Medulla oblongata (tissue), 1 donor: ENCODE measurements around the gene ANO1.

Source experiments
- DNase-seq: peaks from one replicate; pipeline ENCODE4 v3.0.0-alpha.2; 2015; ENCODE audit errors: extremely low spot score

Gene ANO1

DNA sequence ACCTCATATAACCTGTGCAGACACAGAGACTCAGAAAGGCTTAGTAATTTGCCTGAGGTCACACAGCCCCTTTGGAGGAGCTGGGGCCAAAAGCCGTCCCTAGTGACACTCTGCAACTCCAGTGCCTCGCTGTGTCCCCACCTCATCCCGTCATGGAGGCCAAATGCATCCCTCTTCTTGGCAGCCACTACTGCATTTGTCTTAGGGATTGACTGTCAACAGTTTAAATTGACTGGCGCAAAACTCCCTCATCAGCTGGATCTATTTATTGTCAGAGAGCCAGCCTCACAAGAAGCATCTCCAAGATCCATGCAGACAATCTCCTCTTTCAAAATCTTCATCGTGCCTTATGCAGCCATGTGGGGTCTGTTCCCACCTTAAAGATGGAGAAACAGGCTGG lies 35.7 kb downstream of the ANO1 start:
- DNase-seq = no peak

DNA sequence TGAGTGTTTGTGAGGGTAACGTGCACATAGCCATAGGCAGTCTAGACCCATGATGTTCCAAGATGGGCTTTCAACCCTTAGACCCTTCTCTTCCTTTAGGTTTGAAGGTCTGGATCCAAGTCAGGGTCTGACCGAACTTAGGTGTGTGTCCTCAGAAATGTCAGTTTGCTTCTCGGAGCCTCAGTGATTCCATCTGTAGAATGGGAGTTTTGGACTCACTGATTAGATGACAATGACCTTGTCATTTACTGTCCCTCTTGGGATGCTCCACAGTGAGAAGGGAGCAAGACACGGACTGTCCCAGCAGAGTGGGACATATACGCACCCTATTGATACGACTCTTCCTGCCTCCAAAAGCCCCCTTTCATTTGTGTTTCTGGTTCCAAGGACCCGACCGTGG lies 37.7 kb downstream of the ANO1 start:
- DNase-seq = no peak

DNA sequence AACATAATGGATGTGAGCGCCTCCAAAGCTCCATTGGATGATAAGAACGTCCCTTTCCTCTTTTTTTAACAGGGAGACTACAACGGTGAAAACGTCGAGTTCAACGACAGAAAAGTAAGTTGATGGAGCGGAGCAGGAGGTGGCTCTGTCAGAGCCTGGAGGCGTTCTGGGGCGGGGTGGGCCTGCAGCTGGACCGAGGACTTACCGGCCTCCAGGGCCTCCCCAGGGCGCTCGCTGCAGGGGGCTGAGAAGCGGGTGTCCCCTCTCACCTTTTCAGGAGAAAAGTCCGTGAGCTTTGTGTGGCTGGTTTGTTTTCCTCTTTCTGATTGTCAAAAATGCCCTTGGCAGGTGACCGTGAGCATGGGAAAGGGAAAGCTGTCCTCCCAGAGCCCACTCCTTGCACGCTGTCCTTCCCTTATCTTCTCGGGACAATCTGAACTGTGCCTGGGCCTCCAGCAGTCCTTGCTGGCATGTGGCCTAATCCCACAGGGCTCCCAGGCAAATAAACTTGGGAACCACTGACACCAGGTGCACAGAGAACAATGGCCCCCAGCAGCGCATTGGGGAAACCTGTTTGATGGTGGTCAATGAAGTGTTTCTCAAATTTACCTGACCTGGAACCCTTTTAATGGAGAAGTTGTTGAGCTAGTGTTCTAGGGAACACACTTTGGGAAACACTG lies 38.4 kb downstream of the ANO1 start:
- DNase-seq = no peak

DNA sequence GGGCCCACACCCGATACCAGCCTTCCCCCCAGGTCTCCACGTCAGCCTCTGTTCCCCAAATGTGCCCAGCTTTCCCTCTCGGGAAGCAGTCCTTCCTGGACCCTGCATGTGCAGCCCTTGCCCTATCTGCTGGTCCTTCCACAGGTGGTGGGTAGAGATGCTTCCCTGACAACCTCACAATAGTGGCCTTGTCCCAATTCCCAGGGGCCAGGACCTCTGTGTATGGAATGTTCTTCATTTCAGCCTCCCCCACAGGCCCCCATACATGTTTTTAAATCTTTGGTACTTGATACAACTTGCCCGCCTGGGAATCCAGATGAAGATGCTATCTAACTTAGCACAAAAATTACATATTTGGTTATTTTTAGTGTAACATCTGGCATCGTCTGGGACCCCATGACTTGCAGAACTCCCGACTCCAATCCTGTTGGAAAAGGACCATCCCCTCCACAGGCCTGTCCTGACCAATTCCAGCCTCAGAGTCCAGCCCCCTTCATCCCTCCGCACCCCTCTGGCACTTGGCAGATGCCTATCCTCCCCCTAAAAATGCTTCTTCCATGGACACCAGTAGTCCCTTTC lies 39.5 kb downstream of the ANO1 start:
- DNase-seq = no peak

DNA sequence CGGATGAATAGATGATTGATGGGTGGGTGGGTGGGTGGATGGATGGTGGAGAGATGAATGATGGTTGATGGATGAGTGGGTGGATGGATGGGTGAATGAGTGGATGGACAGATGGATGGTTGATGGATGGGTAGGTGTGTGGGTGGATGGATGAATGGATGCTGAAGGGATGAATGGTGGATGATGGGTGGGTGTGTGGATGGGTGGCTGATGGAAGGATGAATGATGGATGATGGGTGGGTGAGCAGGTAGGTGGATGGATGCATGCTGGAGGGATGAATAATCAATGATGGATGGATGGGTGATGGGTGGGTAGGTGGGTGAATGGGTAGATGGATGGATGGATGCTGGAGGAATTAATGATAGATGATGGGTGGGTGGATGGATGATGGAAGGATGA lies 40.5 kb downstream of the ANO1 start:
- DNase-seq = no peak

DNA sequence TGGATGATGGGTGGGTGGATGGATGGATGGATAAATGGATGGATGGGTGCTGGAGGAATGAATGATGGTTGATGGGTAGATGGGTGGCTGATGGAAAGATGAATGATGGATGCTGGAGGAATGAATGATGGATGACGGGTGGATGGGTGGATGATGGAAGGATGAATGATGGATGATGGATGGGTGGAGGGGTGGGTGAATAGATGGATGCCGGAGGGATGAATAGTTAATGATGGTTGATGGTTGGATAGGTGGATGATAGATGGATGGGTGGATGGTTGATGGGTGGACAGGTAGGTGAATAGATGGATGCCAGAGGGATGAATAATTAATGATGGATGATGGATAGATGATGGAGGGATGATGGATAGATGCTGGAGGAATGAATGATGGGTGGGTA lies 41.4 kb downstream of the ANO1 start:
- no peak for DNase-seq

DNA sequence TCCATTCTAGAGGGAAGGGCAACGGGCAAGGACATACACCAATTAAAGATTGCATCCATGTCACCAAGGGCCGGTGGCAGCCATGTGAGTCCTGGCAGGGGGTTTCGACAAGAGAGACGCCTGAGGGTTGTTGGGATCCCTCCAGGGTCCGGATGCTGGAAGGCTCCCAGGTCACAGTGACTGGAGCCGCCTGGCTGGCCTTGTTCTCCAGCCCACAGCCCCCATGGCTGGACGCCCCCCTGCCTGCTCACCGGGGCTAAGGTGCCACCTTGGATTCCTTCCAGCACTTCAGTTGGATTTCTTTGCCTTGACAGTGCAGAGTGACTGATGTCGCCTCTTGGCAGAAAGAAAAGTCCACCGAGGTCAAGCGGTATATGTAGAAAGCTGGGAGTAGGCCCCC lies 42.6 kb downstream of the ANO1 start:
- no peak for DNase-seq

DNA sequence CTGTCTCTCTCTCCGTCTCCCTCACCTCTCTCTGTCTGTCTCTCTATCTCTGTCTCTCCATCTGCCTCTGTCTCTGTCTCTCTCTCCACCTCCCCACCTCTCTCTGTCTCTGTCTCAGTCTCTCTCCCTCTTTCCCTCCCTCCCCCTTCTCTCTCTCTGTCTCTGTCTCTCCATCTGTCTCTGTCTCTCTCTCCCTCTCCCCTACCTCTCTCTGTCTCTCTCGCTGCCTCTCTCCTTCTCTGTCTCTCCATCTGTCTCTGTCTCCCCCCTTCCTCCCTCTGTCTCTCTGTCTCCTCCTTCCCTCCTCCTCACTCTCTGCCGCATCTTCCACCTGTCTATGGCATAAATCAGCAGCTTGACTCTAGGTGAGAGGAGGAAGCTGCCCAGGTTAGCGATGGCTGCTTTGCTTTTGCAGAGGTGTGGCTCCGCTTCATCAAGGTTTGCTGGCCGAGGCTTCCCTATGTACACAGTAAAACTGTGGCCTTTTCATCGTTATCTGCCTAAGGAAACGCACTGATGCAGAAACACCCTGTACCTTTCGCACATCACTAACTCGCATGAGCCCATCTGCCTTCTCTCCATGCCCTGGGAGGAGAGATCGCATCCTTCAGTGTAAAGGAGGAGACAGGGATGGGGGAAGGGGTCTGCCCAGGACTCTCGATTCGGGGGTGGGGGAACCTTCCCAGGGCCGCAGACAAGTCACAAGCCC lies 44.5 kb downstream of the ANO1 start:
- no peak for DNase-seq

DNA sequence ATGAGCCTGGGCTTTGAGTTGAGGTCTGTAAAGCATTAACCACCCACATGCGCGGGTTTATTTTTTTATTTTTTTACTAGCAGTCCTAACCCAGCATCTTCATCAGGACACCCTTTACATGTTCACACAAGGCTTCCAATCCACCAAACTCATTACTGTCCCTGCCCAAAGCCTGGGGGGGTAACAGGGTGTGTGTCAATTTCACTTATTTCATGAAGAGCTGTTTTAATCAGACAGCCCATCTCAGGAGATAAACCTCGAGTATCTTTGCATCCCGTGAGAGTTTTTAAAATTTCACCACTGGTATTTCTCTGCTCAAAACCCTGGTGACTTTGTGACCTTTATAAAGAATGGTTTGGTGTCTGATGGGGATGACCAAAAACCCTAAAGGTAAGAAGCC lies 45.6 kb downstream of the ANO1 start:
- no peak for DNase-seq

DNA sequence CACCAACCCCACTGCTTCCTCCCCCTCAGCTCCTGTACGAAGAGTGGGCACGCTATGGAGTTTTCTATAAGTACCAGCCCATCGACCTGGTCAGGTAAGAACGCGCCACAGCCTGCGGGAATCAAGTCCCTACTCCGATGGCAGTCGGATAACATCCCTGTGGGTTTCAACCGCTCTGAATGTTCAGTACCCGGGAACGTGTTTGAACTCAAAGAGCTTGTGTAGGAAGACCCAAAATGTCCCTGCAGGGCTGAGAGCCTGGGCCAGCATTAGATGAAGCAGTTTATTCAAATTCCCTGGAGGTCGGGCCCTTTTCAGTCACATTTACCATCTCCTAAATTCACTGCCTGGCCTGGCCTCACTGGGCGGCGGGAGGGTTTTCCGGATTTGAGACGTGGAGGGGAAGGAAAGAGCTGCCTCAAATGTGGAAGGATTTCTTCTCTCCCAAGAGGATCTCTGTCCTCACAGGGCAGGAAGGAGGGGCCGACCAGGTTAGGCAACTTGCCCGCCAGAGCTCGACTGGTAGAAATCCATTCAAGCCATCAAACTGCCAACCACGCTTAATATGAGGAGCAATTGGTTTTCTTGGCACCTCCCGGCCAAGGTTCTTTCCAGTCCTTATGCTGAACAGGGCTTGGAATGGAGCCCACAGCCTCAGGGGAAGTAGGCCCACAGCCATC lies 46.3 kb downstream of the ANO1 start:
- no peak for DNase-seq

DNA sequence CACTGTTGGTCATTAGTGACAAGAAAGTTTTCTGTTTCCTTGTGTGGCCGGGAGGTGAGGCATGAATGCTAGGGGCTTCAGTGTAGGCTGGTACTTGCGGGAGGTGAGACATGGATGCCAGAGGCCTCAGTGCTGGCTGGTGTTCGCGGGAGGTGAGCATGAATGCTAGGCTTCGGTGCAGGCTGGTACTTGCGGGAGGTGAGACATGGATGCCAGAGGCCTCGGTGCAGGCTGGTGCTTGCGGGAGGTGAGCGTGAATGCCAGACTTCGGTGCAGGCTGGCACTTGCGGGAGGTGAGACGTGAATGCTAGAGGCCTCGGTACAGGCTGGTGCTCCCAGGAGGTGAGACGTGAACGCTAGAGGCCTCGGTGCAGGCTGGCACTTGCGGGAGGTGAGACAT lies 48.4 kb downstream of the ANO1 start:
- no peak for DNase-seq

DNA sequence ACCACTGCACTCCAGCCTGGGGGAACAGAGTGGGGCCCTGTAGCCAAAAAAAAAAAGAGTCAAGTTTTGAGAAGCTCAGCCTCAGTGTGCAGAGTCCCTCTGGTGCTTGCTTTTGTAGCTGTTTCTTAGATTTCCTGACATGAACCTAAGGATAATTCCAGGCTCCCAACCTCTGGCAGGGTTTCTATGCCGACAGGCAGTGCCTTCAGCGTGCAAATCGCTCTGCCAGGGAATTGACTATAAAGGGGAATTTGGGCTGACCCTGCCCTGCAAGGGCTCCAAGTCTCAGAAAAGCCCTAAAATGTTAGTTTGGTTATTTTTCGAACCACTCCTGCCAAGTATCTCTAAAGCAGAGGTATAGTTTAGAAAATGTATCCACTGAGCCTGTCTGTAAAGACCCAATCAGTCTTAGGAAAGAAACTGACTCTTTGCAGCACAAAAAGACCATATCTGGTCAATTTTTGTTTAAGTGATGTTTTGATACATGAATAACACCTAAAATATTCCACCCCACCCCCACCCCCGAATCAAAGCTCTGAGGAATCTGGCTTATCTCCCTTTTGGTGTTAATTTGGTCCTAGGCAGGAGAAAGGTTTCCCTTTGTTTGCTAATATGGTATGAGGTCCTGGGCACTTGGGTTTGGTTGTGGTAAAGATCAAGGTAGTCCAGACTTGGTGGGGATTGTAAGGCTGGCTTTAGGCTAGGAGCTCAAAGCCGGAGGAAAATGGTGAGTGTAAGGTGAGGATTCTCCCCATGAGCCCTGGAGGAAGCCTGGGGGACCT lies 49.7 kb downstream of the ANO1 start:
- no peak for DNase-seq

DNA sequence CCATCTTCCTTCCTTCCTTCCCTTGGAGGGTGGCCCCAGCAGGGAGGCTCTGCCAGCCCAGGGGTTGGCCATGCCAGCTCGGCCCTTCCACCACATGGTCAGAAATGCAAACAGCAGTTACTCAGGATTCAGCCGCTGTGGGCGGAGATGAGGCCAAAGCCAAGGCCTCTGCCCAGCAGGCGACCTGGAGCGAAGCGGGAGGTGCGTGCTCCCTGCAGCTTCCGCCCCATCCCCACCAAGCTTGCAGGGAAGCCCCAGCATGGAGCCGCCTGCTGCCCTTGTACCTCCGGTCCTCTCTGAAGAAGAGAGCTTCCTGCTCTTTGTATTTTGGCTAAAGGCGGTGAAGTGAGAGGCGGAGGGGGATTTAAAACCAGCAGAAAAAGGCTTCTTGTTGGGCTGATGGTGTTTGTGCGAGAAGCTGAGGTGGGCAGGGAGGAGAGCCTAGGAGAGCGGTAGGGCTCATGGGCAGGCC lies 50.4 kb downstream of the ANO1 start:
- no peak for DNase-seq

DNA sequence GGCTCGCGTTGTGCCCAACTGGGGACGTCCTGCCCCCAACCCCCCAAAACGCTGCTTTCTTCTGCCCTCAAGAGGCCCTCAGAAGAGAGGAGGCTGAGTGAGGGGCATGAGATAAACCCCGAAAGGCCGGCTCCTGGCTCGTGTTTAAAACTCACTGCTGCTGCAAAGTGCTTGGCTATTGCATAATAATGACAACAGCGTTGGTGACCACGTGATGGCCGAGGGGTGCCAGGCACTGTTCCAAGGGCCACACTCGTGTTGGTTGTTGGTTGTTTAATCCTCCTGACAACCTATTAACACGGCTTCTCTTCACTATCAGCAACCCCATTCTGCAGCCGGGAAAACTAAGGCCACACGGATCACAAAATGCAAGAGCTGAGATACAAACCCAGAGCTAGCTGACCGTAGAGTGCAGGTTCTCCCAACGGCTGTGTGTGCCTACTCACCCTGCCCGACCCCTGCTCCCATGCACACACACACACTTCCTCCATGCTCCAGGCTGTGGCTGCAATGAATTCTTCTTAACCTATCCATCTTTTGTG lies 51.0 kb downstream of the ANO1 start:
- DNase-seq = no peak

DNA sequence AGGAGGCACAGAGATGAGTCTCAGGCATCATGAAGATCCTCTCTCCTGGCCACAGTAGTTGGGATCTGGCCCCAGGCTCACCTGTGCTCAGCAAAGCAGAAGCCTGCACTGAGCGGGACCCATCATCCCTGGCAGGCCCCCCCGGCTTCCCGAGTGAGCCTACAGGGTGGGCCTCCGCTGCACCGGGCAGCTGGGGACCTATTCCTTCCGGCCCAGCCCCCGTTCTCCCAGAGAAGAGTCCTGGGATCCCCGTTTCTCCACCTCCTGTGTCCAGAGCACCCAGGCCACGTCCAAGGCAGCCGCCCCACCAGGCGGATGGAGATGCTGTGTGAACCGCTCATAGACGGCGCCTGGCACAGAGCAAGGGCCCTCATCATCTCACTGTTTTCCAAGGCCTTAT lies 52.5 kb downstream of the ANO1 start:
- no peak for DNase-seq

DNA sequence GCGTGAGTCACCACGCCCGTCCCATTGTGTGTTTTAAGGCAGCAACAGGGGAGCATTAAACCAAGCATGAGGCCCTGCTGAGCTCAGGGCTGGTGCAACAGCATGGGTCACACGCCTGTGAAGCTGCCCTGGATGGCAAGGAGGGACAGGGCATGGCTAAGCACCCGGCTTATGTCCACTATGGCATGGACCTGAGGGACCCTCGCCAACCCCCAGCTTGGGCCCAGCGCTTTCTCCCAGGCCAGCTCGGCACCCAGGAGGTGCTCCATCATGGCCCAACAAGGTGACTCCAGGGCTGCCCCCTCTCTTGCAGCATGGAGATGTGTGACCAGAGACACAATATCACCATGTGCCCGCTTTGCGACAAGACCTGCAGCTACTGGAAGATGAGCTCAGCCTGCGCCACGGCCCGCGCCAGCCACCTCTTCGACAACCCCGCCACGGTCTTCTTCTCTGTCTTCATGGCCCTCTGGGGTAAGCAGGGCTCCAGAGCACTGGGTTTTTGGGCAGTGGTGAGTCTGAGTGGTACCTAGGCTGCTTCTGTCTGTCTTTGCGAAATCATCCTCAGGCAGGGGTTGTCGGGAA lies 53.6 kb downstream of the ANO1 start:
- no peak for DNase-seq

DNA sequence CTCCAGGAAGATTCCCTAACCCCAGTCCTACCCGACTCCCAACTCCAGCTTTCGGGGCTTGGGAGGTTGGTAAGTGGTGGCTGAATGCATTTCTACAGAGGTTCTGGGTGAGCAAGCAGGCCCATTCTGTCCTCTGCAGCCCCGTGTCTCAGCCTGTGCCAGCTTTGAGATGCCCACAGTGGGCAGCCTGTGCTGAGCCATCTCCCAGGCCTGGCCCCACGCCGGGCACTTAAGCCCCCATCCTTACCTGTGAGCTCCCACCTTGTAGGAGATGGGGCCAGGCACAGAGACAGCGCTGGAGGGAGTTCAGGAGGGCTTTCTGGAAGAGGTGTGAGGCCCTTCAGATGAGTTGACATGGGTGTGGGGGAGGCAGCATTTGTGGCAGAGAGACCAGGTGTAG lies 54.5 kb downstream of the ANO1 start:
- no peak for DNase-seq

DNA sequence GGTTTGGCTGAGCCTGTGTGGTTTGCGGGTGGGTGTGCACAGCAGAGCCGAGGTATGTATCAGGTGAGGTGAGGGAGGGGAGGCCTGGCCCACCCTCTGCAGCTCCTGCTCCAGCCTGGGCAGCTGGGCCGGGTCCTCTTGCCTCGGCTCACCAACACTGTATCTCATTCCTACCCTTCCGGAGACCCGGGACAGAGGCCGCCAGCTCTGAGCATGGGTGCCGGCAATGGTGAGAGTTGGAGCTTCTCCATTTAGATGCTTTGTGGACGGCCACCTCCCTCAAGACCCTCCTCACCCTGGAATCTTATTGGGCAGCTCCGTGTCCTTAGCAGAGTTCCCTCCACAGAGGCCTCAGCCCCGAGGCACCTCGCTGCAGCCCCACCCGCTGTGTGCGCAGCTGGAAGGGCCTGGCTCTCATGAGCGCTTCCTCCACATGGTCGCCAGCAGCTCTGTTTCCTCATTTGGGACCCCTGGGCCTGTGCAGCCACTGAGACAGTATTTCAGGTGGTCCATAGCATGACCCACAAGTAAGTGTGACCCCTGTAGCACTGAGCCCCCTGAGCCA lies 55.7 kb downstream of the ANO1 start:
- no peak for DNase-seq

DNA sequence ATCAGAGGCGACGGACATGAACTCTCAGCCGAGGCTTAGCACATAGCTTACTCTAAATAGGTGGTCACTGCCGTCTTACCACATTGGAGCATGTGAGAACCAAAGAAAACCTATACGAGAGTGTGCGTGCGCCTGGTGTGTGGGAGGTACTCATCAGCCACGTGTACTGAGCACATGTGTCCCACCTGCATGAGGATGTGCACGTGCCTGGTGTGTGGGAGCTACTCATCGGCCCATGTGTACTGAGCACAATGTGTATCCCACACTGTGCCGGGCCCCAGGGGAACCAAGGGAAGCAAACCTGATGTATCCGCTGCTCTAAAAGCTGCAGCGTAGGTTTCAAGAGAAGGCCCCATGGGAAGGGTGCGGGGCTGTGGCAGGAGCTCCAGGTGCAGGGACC lies 56.4 kb downstream of the ANO1 start:
- no peak for DNase-seq

DNA sequence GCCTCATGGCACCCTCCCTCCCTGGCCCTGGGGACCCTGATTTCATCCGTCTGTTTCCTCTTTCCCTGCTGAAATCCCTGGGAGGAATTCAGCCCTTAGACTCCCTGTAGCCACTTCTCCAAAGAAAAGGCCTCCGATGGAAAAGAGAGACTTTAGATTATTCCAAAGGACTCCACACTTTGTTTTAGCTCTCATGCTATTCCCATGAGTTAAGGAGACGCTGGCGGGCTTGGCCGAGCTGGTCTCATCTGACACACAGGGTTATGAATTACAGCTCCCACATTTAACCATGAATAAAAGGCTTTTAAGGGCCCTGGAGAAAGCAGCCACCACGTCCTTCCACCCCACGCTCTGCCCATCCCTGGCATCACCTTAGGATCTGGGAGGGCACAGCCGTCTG lies 57.0 kb downstream of the ANO1 start:
- no peak for DNase-seq

DNA sequence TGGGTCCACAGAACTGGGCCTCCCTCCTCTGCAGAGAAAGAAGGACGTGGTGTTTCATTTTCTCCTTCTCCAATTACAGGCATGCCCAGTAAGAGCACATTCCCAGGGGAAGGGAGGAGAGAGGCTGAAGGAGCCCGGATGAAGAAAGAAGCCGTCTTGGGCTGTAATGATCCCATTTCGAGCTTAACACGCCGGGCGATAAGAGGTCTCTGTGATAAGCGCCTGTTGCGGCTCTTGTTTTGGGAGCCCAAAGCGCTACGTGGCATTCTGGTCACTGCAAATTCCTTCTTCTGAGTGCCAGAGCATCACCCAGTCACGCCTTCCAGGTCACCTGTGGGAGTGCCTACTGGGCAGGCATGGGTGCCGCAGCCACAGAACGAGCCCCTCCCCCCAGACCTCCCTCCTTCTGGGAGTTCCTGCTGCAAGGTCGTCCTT lies 57.5 kb downstream of the ANO1 start:
- DNase-seq = no peak
